8988T (cell line): Measurements from ENCODE around the gene FBXL16.
A peak's percentile ranks its signal among the peaks of the same experiment; 100 is the strongest.
"Not testable (repeated sequence)": the region's sequence is repeated elsewhere in the genome, so short reads cannot be mapped to it uniquely, and the experiment has no call there.

ENCODE experiments used
- DNase-seq: peaks from one replicate; pipeline ENCODE4 v3.0.0; 2011

Gene FBXL16, protein sequence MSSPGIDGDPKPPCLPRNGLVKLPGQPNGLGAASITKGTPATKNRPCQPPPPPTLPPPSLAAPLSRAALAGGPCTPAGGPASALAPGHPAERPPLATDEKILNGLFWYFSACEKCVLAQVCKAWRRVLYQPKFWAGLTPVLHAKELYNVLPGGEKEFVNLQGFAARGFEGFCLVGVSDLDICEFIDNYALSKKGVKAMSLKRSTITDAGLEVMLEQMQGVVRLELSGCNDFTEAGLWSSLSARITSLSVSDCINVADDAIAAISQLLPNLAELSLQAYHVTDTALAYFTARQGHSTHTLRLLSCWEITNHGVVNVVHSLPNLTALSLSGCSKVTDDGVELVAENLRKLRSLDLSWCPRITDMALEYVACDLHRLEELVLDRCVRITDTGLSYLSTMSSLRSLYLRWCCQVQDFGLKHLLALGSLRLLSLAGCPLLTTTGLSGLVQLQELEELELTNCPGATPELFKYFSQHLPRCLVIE

DNA sequence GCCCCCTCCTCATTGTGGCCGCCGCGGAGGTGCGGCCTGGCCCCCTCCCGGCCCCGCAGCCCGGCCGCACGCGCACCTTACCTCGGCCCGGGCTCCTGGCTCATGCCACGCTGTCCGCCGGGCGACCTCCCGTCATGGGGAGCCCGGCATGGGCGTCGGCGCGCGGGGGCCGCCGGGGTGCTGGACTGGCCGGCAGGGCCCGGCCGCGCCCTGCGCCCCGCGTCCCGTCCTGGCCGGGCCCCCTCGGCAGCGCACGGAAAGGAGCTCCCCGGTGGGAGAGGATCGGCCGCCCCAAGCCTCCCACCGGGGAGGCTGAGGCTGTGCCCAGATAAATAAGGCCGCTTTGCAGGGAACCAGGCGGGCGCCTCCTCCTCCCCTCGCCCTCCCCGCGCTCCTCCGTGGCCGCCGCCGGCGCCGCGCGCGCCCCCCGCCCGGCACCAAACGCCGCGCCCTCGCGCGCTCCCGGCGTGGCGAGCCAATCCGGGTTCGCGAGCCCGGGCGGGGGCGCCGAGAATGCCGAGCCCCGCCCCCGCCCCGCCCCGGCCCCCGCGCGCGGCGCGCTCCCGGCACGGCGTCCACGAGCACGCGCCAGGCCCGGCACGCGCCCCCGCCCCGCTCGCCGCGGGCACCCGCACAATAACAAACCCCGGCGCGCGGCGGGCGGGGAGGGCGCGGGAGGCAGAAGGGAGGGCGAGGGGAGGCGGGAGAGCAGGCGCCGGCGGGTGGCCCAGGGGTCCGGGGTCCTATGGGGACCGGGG lies at the start of gene FBXL16:
TSS of gene FBXL16 (minus strand) at position 371 of the 758 bp plus-strand sequence. CDS start 8,396 bp downstream, outside the sequence.
- peak; percentile 89 for DNase-seq

DNA sequence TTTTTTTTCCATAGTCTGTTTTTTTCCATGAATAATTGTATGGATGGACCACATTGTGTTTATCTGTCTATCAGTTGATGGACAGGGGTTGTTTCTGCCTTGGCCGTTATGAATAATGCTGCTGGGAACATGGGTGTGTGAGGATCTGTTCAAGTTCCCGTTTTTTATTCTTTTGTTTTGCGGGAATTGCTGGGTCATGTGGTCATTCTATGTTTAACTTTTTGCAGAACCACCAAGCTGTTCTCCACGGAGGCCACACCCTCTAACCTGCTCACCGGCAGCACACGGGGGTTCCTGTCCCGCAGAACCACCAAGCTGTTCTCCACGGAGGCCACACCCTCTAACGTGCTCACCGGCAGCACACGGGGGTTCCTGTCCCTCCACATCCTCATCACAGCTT lies 49.1 kb upstream of the FBXL16 start:
- no peak for DNase-seq

DNA sequence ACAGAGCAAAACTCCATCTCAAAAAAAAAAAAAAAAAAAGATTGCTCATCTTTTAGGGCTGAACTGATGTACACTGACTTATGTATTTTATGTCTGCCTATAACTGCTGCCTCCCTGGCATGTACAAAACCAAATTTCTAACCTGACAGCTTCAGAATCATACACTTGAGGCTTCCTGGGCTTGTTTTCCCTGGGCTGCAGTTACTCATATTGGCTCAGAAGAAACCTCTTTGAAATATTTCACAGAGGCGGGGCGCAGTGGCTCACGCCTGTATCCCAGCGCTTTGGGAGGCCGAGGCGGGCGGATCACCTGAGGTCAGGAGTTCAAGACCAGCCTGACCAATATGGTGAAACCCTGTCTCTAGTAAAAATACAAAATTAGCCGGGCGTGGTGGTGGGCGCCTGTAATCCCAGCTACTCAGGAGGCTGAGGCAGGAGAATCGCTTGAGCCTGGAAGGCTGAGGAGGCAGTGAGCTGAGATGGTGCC lies 48.6 kb upstream of the FBXL16 start:
- not testable (repeated sequence) for DNase-seq

DNA sequence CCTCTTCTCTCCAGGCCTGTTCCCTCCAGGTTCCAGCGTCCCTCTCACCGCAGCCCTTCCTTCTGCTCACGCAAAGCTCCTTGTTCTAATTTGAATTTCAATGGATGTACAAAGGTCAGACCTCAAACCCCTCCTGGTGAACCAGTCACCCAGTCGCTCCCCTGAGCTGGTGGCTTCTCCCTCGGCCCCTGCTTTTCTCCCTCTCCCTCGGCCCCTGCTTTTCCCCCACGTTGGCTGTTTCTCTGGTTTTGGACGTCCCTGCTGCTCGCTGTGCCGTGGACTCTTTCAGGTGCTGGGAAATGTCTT lies 46.4 kb upstream of the FBXL16 start:
- no peak for DNase-seq

DNA sequence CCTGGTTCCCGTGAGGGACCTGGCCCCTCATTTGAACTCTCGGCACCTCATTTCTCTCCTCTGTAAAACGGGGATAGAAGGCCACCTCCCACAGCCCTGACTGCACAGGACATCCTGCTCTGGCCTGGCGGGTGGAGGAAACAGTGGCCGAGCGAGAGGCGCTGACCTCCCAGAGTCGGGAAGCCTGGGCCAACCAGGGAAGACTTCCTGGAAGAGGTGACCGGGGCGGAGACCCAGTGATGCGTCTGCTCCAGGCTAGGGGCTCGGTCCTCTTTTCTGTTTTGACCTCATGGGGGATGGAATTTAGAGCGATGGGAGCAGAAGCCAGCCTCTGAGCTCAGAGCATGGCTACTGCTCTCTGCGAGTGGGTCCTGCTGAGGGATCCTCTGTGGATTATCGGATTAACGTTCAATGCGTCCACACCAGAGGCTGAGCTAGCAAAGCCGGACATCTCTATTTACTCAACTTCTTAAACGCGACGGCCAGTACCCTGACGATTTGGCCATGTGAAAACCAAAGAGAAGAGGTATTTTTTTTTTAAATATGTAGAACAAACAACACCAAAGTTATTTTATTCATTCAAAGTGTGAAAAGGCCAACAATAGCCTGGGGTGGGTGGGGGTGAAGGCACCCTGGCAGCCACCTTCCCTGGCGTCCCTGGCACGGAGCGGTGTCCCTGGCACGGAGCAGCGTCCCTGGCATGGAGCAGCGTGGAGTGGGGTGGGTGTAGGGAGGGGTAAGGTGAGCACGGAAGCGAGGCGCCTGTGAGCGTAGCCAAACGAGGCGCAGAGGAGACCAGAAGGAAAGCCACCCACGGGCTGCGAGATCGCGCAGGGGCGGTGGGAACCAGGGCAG lies 45.8 kb upstream of the FBXL16 start:
- no peak for DNase-seq

DNA sequence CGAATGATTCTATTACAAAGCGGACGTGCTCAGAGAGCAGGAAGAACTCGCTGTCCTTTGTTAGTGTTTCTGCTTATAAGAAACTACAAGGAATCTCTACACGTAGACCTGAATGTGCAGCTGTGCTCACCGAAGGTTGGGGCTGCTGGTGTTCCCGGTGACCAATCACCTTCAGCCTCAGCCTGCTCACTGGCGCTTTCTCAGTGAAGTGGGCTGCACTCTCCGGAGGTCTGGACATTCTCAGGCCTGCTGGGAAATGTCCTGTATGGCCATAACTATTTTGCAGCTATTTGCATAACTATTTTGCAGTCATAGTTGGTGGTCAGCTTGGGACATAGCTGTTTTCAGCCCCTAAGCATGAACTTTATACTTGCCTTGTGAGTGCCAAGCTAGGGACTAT lies 44.9 kb upstream of the FBXL16 start:
- DNase-seq, result no peak

DNA sequence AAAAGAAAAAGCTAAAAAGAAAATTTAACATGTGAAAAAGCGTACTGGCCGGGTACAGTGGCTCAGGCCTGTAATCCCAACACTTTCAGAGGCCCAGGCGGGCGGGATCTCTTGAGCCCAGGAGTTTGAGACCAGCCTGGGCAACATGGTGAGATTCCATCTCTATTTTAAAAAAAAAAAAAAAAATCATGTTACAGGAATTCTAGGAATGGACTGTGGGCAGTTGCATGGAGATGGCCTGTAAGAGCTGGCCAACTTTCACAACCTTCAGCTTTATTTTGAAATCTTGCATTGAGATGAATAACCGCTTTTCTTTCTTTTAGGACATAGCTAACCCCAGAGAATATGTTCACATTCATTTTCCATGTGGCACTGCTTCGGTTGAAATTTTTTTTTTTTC lies 43.4 kb upstream of the FBXL16 start:
- DNase-seq, result no peak

DNA sequence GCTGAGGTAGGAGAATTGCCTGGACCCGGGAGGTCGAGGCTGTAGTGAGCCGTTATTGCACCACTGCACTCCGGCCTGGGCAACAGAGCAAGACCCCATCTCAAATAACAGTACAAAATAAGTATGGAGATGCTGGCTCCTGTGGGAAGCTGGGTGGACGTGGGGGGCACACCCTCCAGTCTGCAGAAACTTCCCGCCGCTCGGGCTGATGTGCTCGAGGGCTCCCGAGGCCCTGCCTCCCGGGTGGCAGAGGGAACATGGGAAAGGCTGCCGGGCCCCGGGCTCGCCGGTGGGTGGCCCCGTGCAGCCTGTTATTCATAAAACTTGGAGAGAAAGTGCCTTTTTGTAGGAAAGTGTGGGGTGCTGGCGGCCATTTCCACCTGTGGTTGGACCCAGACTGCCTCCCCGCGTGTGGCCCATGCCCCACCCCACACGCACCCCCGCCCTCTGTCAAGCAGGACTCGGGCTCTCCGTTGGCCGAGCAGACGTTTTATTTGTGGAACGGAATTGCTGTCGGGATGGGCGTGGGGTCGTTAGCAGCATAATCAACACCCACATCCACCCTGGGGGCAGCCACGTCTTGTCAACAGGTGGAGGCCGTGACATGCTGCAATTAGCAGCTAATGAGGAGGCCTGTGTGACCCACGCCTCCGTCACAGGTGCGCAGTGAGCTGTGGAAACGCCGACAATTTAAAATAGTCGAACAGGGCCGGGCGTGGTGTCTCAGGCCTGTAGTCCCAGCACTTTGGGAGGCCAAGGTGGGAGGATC lies 42.6 kb upstream of the FBXL16 start:
- DNase-seq, result no peak

DNA sequence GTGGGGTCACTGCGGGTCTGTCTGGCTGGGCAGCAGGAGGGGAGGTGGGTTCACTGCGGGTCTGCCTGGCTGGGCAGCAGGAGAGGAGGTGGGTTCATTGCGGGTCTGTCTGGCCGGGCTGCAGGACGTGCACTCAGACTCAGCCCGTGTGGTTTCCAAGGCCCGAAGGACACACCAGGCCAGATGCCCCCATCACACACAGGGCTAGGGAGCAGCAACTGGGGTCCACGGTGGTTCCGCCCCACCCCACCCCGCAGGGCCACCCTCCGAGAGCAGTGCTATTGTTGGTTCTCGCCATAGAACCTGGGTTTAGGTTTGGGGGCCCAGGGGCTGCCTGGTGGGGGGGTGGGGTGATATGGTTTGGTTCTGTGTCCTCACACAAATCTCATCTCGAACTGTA lies 41.0 kb upstream of the FBXL16 start:
- no peak for DNase-seq

DNA sequence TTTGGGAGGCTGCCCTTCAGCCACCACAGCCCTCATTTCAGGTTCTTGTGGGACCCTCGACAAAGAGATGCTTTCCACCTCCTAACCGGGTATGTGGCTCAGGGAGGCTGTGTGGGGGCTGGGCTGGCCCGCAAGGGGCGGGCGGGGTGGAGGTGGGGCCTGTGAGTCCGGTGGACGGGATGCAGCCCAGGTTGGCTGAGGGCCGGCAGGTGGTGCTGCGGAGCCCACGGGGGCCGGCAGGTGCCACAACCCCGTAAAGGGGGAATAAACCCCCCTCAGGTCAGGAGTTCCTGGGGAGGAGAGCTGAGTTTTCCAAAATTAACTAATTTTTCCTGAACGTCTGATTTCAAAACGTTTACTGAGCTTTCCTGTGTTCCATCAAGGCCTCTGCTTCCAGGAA lies 40.1 kb upstream of the FBXL16 start:
- DNase-seq, result no peak

DNA sequence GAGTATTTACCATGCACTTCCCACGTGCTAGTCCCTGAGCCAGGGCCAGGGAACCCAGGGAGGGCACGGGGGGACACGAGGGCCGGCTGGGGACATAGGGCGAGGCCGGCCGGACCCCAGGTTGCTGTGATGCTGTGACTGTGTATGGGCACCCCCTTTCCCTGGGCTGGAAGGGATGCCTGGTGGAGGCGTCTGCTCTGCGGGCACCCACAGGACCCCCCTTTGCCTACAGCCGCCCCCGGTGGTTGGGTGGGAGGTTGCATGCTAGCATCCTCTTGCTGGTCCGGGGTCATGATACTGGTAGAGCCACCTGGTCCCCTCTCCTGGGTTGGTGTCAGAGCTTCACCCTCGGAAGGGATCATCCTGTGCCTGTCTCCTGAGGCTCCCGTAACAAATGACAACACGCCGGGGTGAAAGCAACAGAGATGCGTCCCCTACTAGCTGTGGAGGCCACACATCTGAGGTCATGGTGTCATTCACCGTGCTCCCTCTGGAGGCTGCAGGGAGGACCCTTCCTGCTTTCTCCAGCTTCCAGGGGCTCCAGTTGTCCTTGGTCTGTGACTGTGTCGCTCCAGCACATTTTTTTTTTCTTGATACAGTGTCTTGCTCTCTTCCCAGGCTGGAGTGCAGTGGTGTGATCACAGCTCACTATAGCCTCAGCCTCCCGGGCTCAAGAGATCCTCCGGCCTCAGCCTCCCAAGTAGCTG lies 38.3 kb upstream of the FBXL16 start:
- no peak for DNase-seq

DNA sequence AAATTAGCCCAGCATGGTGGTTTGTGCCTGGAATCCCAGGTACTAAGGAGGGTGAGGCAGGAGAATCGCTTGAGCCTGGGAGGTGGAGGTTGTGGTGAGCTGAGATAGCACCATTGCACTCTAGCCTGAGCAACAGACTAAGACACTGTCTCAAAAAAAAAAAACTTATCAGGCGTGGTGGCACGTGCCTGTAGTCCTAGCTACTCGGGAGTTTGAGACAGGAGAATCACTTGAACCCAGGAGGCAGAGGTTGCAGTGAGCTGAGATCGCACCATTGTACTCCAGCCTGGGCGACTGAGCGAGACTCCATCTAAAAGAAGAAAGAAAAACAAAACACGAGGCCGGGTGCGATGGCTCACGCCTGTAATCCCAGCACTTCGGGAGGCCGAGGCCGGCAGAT lies 37.3 kb upstream of the FBXL16 start:
- not testable (repeated sequence) for DNase-seq

DNA sequence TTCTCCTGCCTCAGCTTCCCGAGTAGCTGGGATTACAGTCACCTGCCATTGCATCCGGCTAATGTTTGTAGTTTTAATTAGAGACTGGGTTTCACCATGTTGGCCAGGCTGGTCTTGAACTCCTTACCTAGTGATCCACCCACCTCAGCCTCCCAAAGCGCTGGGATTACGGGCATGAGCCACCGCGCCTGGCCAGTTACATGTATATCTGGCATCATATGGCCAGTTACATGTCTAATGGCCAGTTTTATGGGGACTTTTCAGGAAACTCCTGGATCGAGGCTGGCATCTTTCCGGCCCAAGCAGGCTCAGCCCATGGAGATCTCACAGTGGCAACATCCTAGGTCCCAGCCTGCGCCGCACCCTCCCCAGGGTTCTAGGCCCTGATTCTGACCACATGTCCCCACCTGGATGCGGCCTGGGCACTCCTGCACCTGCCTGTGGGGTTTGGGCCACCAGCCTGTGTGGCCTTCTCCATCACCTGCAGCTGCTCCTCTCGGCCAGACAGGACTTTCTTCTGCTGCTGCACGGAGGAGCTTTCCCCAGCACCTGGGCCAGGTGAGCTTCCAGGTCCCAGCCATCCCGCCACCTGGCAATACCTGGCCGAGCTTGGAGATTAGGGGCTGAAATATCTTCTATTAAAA lies 36.5 kb upstream of the FBXL16 start:
- DNase-seq, result no peak

DNA sequence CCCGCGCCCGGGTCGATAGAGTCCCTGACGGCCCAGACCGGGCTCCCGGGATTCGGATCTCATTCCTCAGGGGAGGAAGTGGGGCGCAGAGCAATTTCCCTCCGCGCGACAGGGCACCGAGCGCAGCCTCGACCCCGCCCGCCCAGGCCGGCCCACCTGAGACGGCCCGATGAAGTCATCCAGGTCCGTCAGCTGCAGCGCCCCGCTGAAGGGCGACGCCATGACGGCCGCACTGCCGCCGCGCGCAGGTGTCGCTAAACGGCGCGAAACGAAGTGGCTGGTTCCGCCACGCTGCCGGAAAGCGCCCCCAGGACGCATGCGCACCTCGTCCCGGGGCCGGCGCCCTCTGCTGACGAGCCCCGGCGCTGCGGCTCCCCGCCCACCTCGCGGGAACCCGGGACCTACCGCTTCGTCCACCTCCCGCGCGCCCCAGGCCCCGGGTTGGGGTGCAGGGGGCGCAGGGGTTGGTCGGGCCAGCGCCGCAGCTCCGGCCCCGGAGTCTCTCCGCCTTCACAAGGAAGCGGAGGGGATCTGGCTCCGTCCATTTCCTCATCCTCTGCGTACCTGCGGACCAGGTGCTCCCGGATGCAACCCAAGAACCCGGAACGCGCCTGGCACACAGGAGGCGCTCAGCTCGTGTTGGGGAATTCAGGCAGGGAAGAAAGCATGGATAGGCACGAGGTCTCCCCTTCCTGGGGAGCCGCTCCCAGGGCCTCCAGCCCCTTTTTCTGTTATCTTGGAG lies 35.3 kb upstream of the FBXL16 start, which contains the start of gene CIAO3:
TSS of gene CIAO3 (minus strand) at position 234 of the 742 bp plus-strand sequence. CDS start at position 222, 12 bp downstream.
- peak; percentile 85 for DNase-seq

DNA sequence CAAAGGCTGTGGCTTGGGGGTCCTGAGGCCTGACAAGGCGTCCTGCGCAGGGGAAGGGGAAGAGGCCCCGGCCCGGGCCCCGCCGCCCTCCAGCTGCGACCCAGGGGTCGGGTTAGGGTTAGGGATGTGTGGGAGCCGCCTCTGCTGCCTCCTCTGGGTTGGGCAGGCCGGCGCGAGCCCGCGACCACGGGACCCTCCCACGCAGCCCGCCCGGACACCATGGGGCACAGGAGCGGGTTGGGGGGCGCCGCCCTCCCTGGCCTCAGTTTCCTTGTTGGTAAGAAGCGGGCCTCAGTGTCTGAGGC lies 34.8 kb upstream of the FBXL16 start:
- peak; percentile 15 for DNase-seq

DNA sequence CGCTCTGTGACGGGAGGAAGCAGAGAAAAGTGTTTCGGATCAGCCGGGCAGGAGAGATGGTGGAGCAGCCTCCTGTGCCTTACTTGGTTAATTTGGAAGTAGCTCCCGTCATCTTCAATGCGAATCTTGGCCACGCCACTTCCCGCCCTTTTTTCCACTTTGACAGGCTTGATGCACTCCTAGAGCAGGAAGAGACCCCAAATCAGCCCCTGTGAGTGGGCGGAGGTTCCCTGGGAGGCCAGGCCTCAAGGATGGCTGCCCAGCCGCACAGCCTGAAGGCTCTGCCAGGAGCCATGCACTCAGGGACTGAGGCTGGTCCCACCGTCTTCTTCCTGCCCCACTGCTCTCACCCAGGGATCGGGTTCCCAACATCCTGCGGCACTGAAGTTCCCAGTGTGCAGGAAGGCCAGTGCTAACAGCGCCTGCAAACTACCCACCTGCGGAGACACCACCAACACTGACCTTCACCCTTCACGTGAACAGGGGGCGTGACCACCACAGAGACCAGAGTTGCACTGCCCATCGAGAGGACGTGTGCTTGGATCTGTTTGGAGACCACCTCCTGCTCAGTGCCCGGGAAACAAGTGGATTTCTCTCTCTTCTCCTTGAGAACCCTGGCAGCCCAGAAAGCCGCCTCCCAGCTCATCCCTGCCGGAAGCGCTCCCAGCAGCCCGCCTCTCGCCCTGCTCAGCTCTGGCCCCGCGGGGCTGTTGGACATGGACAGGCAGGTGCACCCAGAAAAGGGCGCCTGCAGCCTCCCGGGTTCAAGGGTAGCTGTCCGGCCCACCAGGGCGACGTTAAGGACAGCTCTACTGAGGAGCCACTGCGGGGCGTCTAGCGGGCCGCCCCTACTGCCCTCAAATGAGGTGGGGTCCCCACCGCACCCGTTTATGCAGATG lies 34.2 kb upstream of the FBXL16 start:
- peak; percentile 24 for DNase-seq

DNA sequence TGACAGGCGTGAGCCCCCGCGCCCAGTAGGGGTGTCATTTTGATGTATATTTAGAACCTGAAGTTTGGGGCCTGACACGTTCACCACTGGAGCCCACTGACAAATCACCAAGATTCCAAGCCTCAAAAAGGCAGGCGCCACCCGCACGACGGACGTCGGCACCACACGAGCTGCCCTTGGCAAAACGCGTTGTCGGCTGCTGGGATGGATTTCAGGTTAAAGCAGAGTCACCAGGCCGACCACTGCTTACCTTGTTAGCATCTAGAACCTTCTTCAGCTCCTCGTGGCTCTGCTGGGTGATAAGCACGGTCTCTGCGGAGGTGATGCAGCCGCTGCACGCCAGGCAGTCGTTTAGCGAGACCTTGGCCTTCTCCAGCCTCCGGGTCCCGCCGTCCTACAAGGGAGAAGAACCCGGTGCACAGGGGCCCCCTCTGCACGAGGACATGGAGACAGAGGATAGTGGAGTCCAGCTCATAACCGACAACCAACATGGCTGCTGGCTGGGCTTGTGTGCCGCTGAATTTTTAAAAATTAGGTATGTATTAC lies 31.4 kb upstream of the FBXL16 start:
- DNase-seq, result peak; percentile 1

DNA sequence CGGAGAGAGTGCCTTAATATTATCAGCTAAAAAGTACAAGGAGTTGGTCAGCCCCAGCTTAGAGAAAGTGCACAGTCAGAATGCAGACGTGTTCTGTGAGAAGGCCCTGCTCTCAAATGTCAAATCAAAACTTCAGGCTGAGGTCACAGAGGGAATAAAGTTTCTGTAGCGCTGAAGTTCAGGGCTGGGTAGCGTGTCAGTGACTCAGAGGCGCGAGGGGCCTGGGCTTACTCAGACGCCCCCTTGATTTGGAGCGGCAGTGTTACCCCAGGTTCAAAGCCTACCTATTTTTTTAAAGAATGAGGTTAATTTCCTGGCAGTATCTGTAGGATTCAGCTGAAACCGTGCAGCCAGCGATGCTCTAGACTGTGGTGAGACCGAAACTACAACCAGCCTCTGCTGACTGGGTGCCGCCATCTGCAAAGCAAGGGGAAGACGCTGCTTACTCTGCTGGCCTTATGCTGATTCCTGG lies 30.4 kb upstream of the FBXL16 start:
- peak; percentile 1 for DNase-seq
